PC-3 (cell line): ENCODE measurements around the gene TAS1R3.

Experiments
- EZH2 ChIP-seq: fragments of 300-600 bp; sonication (generic); IDR thresholded peaks from one replicate; pipeline ENCODE4 v1.6.1; 2017; ENCODE audit warnings: antibody characterized with exemption, mild to moderate bottlenecking, low read length; ENCODE audit not compliant: unreplicated experiment
- EZH2phosphoT487 ChIP-seq: fragments of 300-600 bp; sonication (generic); IDR thresholded peaks from 2 replicates; pipeline ENCODE4 v1.6.1; 2018; ENCODE audit warnings: mild to moderate bottlenecking, antibody characterized with exemption, low read length, borderline replicate concordance
- TF ChIP-seq, protein P1 (sequence below): fragments of 300-600 bp; sonication (generic); conservative IDR thresholded peaks from 2 replicates; pipeline ENCODE4 v1.5.1; 2017; ENCODE audit warnings: antibody characterized with exemption, low read depth, mild to moderate bottlenecking, low read length

DNA sequence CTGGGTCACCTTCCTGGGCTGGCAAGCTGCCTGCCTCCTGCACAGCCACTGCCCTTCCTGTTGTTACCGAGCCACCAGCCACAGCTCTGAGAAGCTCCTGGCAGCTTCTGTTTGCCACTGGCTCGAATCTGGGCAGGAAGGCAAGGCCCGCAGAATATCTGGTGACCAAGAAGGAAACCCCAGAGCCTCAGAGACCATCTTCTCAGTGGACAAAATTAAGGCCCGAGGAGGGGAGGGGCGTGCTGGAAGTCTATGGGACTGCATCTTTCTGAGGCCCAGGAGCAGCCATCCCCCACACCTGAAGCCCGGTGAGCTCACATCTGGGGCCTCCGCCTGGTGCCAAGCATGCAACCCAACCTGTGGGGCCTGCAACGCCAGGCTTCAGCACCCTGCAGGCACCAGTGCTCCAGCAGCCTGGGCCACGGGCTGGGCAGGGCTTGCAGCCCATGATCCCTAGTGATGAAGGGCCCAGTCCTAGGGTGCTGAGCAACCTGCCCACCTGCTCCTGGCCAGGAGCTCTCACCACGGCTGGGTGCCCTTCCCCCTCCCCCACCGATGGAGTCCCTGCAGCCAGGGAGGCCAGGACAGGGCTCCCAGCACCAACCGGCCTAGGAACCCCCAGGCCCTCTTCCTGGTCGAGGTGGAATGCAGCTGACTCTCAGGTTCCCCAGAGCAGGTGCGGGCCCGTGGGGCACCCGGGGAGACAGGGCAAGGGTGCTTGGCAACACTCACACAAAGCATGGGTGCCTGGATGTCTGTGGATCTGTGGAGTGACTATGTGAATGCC is 5.6 kb upstream of the TAS1R3 start:
- TF ChIP-seq, protein P1, sequence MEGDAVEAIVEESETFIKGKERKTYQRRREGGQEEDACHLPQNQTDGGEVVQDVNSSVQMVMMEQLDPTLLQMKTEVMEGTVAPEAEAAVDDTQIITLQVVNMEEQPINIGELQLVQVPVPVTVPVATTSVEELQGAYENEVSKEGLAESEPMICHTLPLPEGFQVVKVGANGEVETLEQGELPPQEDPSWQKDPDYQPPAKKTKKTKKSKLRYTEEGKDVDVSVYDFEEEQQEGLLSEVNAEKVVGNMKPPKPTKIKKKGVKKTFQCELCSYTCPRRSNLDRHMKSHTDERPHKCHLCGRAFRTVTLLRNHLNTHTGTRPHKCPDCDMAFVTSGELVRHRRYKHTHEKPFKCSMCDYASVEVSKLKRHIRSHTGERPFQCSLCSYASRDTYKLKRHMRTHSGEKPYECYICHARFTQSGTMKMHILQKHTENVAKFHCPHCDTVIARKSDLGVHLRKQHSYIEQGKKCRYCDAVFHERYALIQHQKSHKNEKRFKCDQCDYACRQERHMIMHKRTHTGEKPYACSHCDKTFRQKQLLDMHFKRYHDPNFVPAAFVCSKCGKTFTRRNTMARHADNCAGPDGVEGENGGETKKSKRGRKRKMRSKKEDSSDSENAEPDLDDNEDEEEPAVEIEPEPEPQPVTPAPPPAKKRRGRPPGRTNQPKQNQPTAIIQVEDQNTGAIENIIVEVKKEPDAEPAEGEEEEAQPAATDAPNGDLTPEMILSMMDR, result no peak
- TF ChIP-seq EZH2, result no peak
- TF ChIP-seq EZH2phosphoT487, result no peak
